HCT116 (cell line): ENCODE data around the gene ANKRD60. TPM values are rescaled to one million over a fixed set of nuclear protein-coding genes. Genes with fewer than 3 reads are reported as not detected.

ENCODE experiments used
- ATAC-seq: fragments of 200-7000 bp; cut with Tn5 transposase; 2 replicates; pipeline ENCODE4 v1.9.1; 2020; ENCODE audit warnings: mild to moderate bottlenecking, moderate library complexity
- BruUV-seq: library from RNA; stranded (reverse); fragments of 400-500 nt; replicated peaks from 2 replicates; lab custom pipeline; 2021; lab: Mats Ljungman, UMichigan
- CTCF ChIA-PET: fragments of 300-600 bp; sonication (Branson Sonifier 250); formaldehyde crosslinking; loops from one replicate; lab custom pipeline; 2021; ENCODE audit warnings: antibody characterized with exemption; lab: Charles Lee
- POLR2A ChIA-PET: fragments of 300-600, 350-600 bp; sonication (Branson Sonifier 250); formaldehyde crosslinking; loops from one replicate; lab custom pipeline; 2021; ENCODE audit warnings: antibody characterized with exemption; lab: Charles Lee
- RAD21 ChIA-PET, 2 experiments: fragments of 300-600 bp; sonication (Branson Sonifier 250); formaldehyde crosslinking; loops; one replicate each; lab custom pipeline; 2023; ENCODE audit warnings: low total read pairs in 2 of 2; ENCODE audit not compliant: uncharacterized antibody in 2 of 2, unreplicated experiment in 2 of 2, low non-redundant PET in 1 of 2; lab: Charles Lee
- DNase-seq: peaks from one replicate; pipeline ENCODE4 v3.0.0-alpha.2; 2010; ENCODE audit warnings: low read depth, low spot score
- H2AFZ ChIP-seq: fragments of 200-600 bp; shearing (Covaris generic), sonication (generic); 2 replicates; pipeline ENCODE4 v1.6.1; 2017; ENCODE audit warnings: low read depth, mixed run types, mixed read lengths, antibody characterized with exemption, low read length; ENCODE audit not compliant: poor library complexity, severe bottlenecking
- H3K27ac ChIP-seq: 2 replicates; pipeline ENCODE4 v1.5.1; 2012; ENCODE audit warnings: low read depth, low read length
- H3K27me3 ChIP-seq: fragments of 200-600 bp; sonication (generic); 2 replicates; pipeline ENCODE4 v1.6.1; 2016; ENCODE audit warnings: mixed run types, low read length, mixed read lengths; ENCODE audit not compliant: insufficient read depth
- H3K36me3 ChIP-seq, 2 experiments: fragments of 200-500 bp in 1 of 2; fragments of 200-600 bp in 1 of 2; sonication (Bioruptor generic) in 1 of 2; sonication (generic) in 1 of 2; 2 replicates each; pipeline versions ENCODE4 v1.5.1 to v1.6.1; 2014 to 2016; ENCODE audit warnings: low read length in 2 of 2, inconsistent platforms in 1 of 2, mixed read lengths in 1 of 2, mixed run types in 1 of 2; ENCODE audit not compliant: insufficient read depth in 2 of 2, control insufficient read depth in 1 of 2
- H3K4me1 ChIP-seq, 2 experiments: fragments of 200-600 bp in 1 of 2; sonication (generic) in 1 of 2; 2 replicates each; pipeline versions ENCODE4 v1.5.1 to v1.6.1; 2012 to 2017; ENCODE audit warnings: low read length in 2 of 2, inconsistent platforms in 1 of 2, mild to moderate bottlenecking in 1 of 2, mixed read lengths in 1 of 2, mixed run types in 1 of 2, moderate library complexity in 1 of 2; ENCODE audit not compliant: insufficient read depth in 2 of 2, control insufficient read depth in 1 of 2
- H3K4me2 ChIP-seq: fragments of 200-600 bp; sonication (generic); 2 replicates; pipeline ENCODE4 v1.6.1; 2017; ENCODE audit warnings: mixed run types, low read length, mixed read lengths
- H3K4me3 ChIP-seq, 2 experiments: fragments of 200-600 bp in 1 of 2; sonication (generic) in 1 of 2; replicated peaks in 1 of 2; 2 replicates each; pipeline ENCODE4 v1.5.1; 2011 to 2016; ENCODE audit warnings: low read length in 2 of 2, control low read depth in 1 of 2, low read depth in 1 of 2, mild to moderate bottlenecking in 1 of 2, mixed read lengths in 1 of 2, mixed run types in 1 of 2
- H3K79me2 ChIP-seq: fragments of 200-600 bp; sonication (generic); 2 replicates; pipeline ENCODE4 v1.6.1; 2017; ENCODE audit warnings: mild to moderate bottlenecking, mixed run types, low read length, moderate library complexity, mixed read lengths; ENCODE audit not compliant: insufficient read depth
- H3K9ac ChIP-seq: fragments of 200-600 bp; sonication (generic); 2 replicates; pipeline ENCODE4 v1.6.1; 2016; ENCODE audit warnings: low read length, mixed read lengths
- H3K9me2 ChIP-seq: fragments of 200-600 bp; sonication (generic), shearing (Covaris generic); 2 replicates; pipeline ENCODE4 v1.6.1; 2017; ENCODE audit warnings: mixed run types, mild to moderate bottlenecking, moderate library complexity; ENCODE audit not compliant: insufficient read depth
- H3K9me3 ChIP-seq, 2 experiments: fragments of 200-500 bp in 1 of 2; fragments of 200-600 bp in 1 of 2; sonication (Bioruptor generic) in 1 of 2; sonication (generic) in 1 of 2; 2 replicates each; pipeline ENCODE4 v1.6.1; 2014 to 2017; ENCODE audit warnings: low read length in 2 of 2, mixed read lengths in 2 of 2, inconsistent platforms in 1 of 2, low read depth in 1 of 2, mild to moderate bottlenecking in 1 of 2, mixed run types in 1 of 2, moderate library complexity in 1 of 2; ENCODE audit not compliant: control insufficient read depth in 1 of 2, insufficient read depth in 1 of 2
- H4K20me1 ChIP-seq: fragments of 200-600 bp; sonication (generic), shearing (Covaris generic); 2 replicates; pipeline ENCODE4 v1.6.1; 2017; ENCODE audit warnings: mixed run types, mild to moderate bottlenecking, moderate library complexity; ENCODE audit not compliant: insufficient read depth
- CBX3 ChIP-seq: IDR thresholded peaks from 2 replicates; pipeline ENCODE4 v1.6.1; 2012; ENCODE audit warnings: low read depth
- CEBPB ChIP-seq: IDR thresholded peaks from 2 replicates; pipeline ENCODE4 v1.6.1; 2012; ENCODE audit warnings: low read depth
- CTCF ChIP-seq, 3 experiments: fragments of 200-600 bp in 1 of 3; sonication (generic) in 1 of 3; IDR thresholded peaks in 2 of 3; conservative IDR thresholded peaks in 1 of 3; 2 replicates each; pipeline ENCODE4 v1.5.1; 2012 to 2017; ENCODE audit warnings: low read depth in 2 of 3, low read length in 2 of 3, antibody characterized with exemption in 1 of 3, borderline replicate concordance in 1 of 3, control low read depth in 1 of 3, mild to moderate bottlenecking in 1 of 3, mixed read lengths in 1 of 3, mixed run types in 1 of 3, moderate library complexity in 1 of 3; ENCODE audit not compliant: insufficient read depth in 1 of 3
- EGR1 ChIP-seq: IDR thresholded peaks from 2 replicates; pipeline ENCODE4 v1.6.1; 2012; ENCODE audit warnings: low read depth
- ELF1 ChIP-seq: IDR thresholded peaks from 2 replicates; pipeline ENCODE4 v1.6.1; 2012; ENCODE audit warnings: low read depth, borderline replicate concordance
- FOSL1 ChIP-seq: IDR thresholded peaks from 2 replicates; pipeline ENCODE4 v1.6.1; 2012; ENCODE audit warnings: low read depth
- JUND ChIP-seq: IDR thresholded peaks from 2 replicates; pipeline ENCODE4 v1.6.1; 2012
- POLR2A ChIP-seq: IDR thresholded peaks from 2 replicates; pipeline ENCODE4 v1.7.0; 2011; ENCODE audit warnings: borderline replicate concordance; ENCODE audit not compliant: insufficient read depth, insufficient read length; ENCODE audit errors: extremely low read depth
- POLR2AphosphoS5 ChIP-seq: IDR thresholded peaks from 2 replicates; pipeline ENCODE4 v1.6.1; 2011; ENCODE audit warnings: mild to moderate bottlenecking, low read depth, low read length, moderate library complexity
- RAD21 ChIP-seq: IDR thresholded peaks from 2 replicates; pipeline ENCODE4 v1.6.1; 2012; ENCODE audit warnings: low read depth, mild to moderate bottlenecking
- REST ChIP-seq: IDR thresholded peaks from 2 replicates; pipeline ENCODE4 v1.6.1; 2012; ENCODE audit warnings: low read depth
- SIN3A ChIP-seq: IDR thresholded peaks from 2 replicates; pipeline ENCODE4 v1.6.1; 2012; ENCODE audit warnings: low read depth
- SP1 ChIP-seq: IDR thresholded peaks from 2 replicates; pipeline ENCODE4 v1.6.1; 2012; ENCODE audit warnings: low read depth
- SRF ChIP-seq: IDR thresholded peaks from 2 replicates; pipeline ENCODE4 v1.6.1; 2012; ENCODE audit warnings: low read depth
- intact Hi-C: fragments of 100-400 bp; cut with micrococcal nuclease; formaldehyde crosslinking; loops from 2 replicates; pipeline ENCODE4 v1.10.0; 2022
- total RNA-seq: library from RNA; stranded (reverse); gene quantifications from one replicate; pipeline ENCODE4 v1.2.1, GENCODE V29; 2021; ENCODE audit not compliant: unreplicated experiment

ANKRD60 gene
- total RNA-seq, 1 experiment from 2014 or later, result not detected

- no peaks in the 10 kb centered on the region for H3K9me2 ChIP-seq
- CTCF ChIA-PET, result no interaction called here
- peaks cover under 1 to 4% of the 10 kb centered on the region in 2 experiments; a peak in 3 of 4 replicates for H3K4me1 ChIP-seq
- DNase-seq, result no peak
- H3K9me3 ChIP-seq, result no peaks in the 10 kb centered on the region
- H3K79me2 ChIP-seq, result no peaks in the 10 kb centered on the region
- TF ChIP-seq REST (no peak), JUND (no peak), CBX3 (no peak), CEBPB (no peak), FOSL1 (no peak), SRF (no peak), POLR2A (no peak), POLR2AphosphoS5 (no peak), SP1 (no peak), EGR1 (no peak), RAD21 (peak; percentile 57), CTCF (IDR thresholded peaks at IDR 0.05 in 2 of 3, conservative IDR thresholded peaks at IDR 0.05 in 1 of 3; ENCODE audit: borderline replicate concordance in 1 of 3, insufficient read depth in 1 of 3, low read depth in 2 of 3, low read length in 2 of 3) (peak; percentile 24 to 53 (median 31); a peak in 4 of 6 replicates), SIN3A (no peak), ELF1 (no peak)
- TF ChIP-seq, all 23 proteins: peak for 2
- Histone ChIP-seq H3K36me3 (peaks cover 3 to 5% of the 10 kb centered on the region in 2 experiments; a peak in 1 of 4 replicates), H4K20me1 (no peaks in the 10 kb centered on the region), H3K4me3 (no peak overlapping the region), H3K4me2 (no peak overlapping the region), H2AFZ (no peak overlapping the region), H3K27ac (no peak overlapping the region), H3K9ac (no peak overlapping the region), H3K27me3 (no peaks in the 10 kb centered on the region)
- no TSS peak for BruUV-seq
- RAD21 ChIA-PET, result interaction anchor here in 1 of 2 experiments (0.6 kb wide), 1 partner anchor 131 kb away, joined by 3 read pairs; no protein-coding TSS in a partner anchor
- POLR2A ChIA-PET, result no interaction called here
- intact Hi-C loops, result no loop called here
- peak; percentile 61 for ATAC-seq
Observed at GRCh38 chr20:58246346-58246745, 17.9 kb upstream of the ANKRD60 start.
